HL-60/S4 treated with phorbol 12-myristate 13-acetate at 8.2 ng/mL for 4 days and 3 days (cell line): ENCODE data around the gene RCVRN.

ENCODE experiments used
- in situ Hi-C: fragments of 300-500 bp; cut with MboI; formaldehyde crosslinking; loops from 2 replicates; pipeline ENCODE4 v1.15.0; 2022; ENCODE audit warnings: low sequenced_read_pairs

The RCVRN gene

DNA sequence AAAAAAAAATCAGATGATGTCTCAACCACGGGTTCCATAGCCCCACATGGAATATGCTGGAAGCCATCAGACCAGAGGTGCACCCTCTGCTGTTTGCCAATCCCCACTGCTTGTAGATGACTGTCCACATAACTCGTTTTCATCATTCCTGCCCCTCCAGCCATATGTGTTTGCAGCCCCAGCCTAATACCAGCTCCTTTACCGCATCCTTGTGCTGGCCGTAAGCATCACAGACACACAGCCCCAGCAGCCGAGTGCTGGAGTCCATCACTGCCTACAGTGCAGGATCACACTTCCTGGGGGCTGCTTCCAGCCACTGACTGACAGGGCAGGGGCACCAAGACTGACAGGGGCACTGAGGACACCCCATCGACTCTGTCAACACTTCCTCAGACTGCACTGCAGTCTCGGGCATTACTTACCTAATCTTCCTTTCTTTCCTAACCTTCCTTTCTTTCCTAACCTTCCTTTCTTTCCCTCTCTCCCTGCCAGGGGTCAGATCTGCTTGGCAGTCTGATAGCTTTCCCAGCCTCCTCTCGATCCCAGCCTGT is 5.0 kb downstream of the RCVRN start:
- in situ Hi-C loops: loop anchor here (25.0 kb wide), 1 partner anchor 737 kb away; no protein-coding TSS in a partner anchor

DNA sequence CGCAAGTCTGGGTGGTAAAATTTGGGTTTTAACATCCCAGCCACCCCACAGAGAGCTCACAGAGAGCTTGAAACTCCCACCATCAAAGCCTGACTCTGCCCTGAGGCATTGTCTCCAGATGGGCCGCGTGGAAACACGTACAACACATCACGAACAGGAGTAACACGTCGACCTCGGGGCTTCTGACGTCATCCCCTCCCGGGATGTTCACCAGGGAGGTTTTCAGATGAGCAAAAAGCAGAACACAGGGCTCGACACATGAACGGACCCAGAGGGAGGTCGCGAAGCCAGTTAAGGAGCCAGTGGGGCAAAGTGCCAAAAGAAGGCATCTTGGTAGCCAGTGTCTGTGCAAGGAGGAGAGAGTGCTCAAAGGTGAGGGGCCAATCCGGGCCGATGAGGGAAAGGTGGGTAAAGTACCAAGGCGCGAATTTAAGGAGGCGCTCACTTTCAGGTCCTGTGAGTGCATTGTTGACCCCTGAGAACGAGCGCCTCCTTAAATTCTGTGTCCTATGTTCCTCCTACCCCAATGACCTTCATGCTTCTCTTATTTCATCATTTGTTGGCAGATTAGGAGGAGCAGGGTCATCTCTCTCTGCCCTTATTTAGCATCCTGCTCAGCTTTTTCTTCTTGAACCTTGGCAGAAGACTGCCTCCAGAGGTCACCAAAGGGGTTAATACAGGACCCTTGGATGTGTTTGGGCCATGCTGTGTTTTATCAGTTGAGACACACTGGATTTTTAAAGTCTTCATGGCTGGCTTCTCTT is 5.6 kb downstream of the RCVRN start:
- in situ Hi-C loops: loop anchor here (25.0 kb wide), 1 partner anchor 738 kb away; no protein-coding TSS in a partner anchor

GRCh38 chr17:9898812-9899211 is 6.3 kb downstream of the RCVRN start:
- in situ Hi-C loops: no loop called here

GRCh38 chr17:9897372-9897968 is 7.6 kb downstream of the RCVRN start:
- in situ Hi-C loops: no loop called here

DNA sequence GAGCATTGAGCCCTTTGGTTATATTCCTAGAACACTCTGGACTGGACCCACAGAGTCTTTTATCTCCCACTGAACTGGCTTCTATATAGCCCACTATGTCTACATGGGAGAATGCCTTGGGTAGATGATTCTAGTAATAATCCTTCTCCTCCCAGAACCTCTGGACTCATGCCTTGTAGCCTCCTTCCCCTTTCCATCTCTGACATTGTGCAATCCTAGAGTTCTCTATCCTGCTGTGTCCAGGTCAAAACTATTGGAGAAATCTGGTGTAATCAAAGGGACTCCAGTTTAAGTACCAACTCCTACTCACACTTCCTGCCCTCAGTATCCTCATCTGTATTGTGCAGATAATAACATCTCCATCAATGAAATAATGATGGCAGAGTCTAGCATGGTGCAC is 9.1 kb downstream of the RCVRN start:
- in situ Hi-C loops: no loop called here

GRCh38 chr17:9894231-9894630 is 10.8 kb downstream of the RCVRN start:
- in situ Hi-C loops: no loop called here

DNA sequence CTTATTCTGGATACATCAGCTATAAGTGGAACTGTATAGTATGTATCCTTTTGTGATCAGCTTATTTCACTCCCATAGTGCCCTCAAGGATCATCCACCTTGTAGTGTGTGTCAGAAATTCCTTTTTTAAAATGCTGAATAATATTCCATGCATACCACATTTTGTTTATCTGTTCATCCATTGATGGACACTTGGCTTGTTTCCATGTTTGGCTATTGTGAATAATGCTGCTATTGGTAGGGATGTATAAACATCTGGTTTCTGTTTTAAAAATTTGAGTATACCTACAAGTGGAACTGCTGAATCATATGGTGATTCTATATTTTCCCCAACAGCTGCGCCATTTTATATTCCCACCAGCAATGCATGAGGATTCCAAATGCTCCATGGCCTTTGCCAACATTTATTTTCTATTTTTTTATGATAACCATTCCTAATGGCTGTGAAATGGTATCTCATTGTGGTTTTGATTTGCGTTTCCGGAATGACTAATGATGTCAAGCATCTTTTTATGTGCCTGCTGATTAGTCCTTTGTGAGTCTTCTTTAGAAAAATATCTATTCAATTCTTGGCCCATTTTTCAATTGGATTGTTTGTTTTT is 11.6 kb downstream of the RCVRN start:
- in situ Hi-C loops: no loop called here

DNA sequence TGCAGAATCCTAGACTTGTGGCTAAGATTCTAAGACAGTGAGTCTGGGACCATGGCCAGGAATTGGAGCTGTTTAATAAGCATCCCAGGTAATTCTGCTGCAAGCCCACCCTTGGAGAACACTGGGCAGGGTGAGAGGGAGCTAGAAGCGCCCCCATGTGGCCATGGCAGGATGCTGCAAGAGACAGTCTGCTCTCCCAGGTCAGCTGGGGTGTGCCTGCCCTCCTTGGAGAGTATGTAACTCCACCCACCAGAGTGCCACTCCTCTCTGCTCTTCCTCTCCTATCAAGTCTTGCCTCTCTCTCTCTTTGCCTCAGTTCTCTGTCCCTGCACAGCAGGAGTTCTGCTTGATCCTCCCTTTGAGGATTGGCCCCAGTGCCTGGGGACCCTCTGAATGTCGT is 14.9 kb downstream of the RCVRN start:
- in situ Hi-C loops: no loop called here

- in situ Hi-C loops: no loop called here
These were observed 17.6 kb downstream of the RCVRN start for GRCh38 chr17:9887508-9887907.

- in situ Hi-C loops: no loop called here
These were observed 18.7 kb downstream of the RCVRN start for GRCh38 chr17:9886141-9886930.

GRCh38 chr17:9883451-9883850 is 21.6 kb downstream of the RCVRN start:
- in situ Hi-C loops: no loop called here

DNA sequence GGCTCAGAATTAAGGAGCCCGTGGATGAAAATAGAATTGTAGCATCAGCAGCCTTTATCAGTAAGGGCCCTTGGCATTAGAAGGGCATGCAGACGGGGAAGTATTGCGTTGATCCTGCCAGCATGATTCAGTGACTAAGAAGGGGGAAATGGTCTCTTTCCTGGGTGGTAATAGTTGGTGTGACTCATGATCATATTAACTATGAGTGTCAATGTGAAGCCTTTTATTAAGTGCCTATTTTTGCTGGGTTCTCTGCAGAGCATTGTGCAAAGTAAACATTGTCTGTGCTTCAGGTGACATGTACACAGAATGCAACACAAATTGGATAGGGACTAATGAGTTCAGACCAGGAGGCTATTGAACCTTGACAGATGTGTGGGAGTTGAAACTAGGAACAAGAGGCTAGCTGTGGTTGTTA is 24.5 kb downstream of the RCVRN start:
- in situ Hi-C loops: no loop called here

GRCh38 chr17:9878786-9879525 is 26.1 kb downstream of the RCVRN start:
- in situ Hi-C loops: no loop called here

DNA sequence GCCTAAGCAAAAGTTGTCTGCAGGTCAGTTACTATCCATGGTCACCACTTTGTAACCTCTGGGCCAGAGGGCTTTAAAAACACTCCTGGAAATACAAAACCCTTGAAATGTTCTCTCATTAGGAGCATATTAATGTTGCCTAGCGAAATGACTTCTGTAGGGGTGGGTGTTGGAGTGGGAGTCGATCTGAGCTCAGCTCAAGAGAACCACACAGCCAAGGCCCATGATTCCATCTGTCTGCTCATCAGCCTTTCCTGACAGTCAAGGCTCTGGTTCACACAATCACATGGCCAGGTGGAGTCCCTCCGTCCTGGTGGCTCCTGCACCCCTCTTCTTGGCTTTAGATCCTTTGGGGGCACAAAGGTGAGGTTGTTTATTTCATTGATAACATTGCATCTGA is 26.7 kb downstream of the RCVRN start:
- in situ Hi-C loops: no loop called here

DNA sequence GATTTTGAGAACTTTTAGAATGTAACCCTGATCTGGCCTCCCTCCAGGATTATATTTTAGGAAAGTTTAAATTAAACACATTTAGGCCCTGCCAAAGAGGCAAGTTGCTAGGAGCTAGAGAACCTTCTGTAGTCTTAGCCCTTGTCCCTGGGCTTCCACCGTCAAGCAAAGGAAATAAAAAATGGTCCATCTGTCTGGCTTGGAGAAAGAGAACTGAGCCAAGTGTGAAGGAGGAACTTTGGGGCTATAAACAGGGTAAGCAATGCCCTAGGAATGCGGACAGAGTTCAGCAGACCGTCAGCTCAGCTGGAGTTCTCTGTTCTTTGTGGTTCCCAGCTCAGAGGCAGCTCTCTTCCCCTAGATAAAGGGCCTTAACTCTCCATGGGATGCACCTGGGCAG is 29.6 kb downstream of the RCVRN start:
- in situ Hi-C loops: no loop called here

- in situ Hi-C loops: no loop called here
These were observed 30.3 kb downstream of the RCVRN start for GRCh38 chr17:9874722-9875121.

DNA sequence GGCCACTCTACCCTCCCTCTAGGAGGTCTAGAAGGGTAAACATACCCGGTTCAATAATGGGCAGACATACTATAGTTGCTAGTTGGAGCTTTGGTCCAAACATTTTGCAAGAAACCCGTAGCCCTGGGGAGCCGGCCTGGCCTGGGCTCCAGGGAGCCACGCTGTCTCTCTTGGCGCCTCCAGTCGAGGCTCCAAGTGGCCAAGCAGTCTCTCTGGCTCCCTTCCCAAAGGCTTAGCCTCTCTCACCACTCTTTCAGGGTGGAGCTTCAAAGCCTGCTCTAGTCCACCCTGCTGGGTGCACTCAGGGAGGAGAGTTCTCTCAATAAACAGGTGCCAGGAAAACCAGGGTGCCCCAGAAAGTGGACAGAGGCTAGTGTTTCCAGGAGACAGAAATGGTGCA is 32.2 kb downstream of the RCVRN start:
- in situ Hi-C loops: no loop called here

GRCh38 chr17:9868552-9868951 is 36.5 kb downstream of the RCVRN start:
- in situ Hi-C loops: no loop called here

DNA sequence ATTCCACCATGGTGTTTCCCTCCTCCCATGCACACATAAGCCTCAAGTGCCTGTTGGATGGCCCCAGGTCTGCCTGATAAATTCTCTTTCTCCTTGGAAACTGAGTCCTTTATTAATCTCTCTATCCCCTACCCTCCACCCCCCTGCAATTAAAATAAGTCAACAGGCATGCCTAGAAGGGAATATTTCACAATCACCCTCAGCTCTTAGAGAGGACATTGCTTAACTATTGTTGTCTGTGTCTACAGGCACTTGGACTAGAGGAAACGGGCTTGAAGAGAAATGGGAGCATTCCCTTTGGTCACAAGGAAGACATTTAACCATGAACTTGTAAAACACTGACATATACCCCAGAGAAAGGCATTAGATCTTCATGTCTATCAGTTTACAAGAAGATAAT is 39.5 kb downstream of the RCVRN start:
- in situ Hi-C loops: no loop called here

DNA sequence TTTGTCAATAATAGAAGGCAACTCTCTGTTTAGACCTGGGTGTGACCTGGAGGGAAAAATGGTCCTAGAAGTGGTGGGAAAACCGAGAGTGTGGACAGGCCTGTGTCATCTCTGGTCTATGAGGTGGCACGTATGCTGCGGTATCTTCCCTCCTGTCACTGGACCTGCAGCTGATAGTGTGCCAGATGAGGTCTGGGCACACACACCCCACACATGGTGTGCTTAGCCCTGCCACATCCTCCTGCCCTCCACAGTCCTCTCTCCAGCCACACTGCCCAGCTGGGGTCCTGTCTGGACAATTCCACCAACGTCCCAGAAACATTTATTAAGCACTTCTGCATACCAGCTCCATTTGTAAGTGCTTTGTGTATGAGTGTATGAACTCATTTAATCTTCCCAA is 42.1 kb downstream of the RCVRN start:
- in situ Hi-C loops: no loop called here
